ENCODE measurements around the gene PHGDH. TPM values are rescaled to one million over a fixed set of nuclear protein-coding genes. Genes with fewer than 3 reads are reported as not detected.

The PHGDH gene
- total RNA-seq, 2 experiments from 2014 or later: 138 to 143 TPM

- ChIA-PET CTCF (interaction anchor here (1.7 kb wide), 1 partner anchor 21 kb away, joined by 5 read pairs; no protein-coding TSS in a partner anchor), POLR2A (no interaction called here)
- intact Hi-C loops (cut with micrococcal nuclease): no loop called here
- Mint-ChIP-seq H3K36me3 (no peaks in the 10 kb centered on the region), H3K27me3 (no peaks in the 10 kb centered on the region), H3K4me3 (no peak overlapping the region), H3K9me3 (no peaks in the 10 kb centered on the region), H3K27ac (no peak overlapping the region), H3K4me1 (ENCODE audit: low read depth) (peaks cover 6% of the 10 kb centered on the region)
- DNase-seq: no peak
Measured at GRCh38 chr1:119787776-119788175, 76.0 kb downstream of the PHGDH start.

GRCh38 chr1:119790451-119791198, 78.9 kb downstream of the PHGDH start:
- Mint-ChIP-seq H3K9me3 (no peaks in the 10 kb centered on the region), H3K36me3 (no peaks in the 10 kb centered on the region), H3K4me3 (no peak overlapping the region), H3K27me3 (no peaks in the 10 kb centered on the region), H3K4me1 (ENCODE audit: low read depth) (peaks cover 6% of the 10 kb centered on the region), H3K27ac (no peak overlapping the region)
- DNase-seq: no peak
- CTCF ChIA-PET: no interaction called here
- intact Hi-C loops (cut with micrococcal nuclease): no loop called here
- POLR2A ChIA-PET: no interaction called here

GRCh38 chr1:119791377-119791776, 79.6 kb downstream of the PHGDH start:
- Mint-ChIP-seq H3K27me3 (no peaks in the 10 kb centered on the region), H3K27ac (no peak overlapping the region), H3K4me3 (no peak overlapping the region), H3K9me3 (no peaks in the 10 kb centered on the region), H3K36me3 (no peaks in the 10 kb centered on the region), H3K4me1 (ENCODE audit: low read depth) (peaks cover 1% of the 10 kb centered on the region)
- intact Hi-C loops (cut with micrococcal nuclease): no loop called here
- DNase-seq: no peak
- CTCF ChIA-PET: interaction anchor here (1.0 kb wide), 1 partner anchor 18 kb away, joined by 5 read pairs; no protein-coding TSS in a partner anchor
- POLR2A ChIA-PET: no interaction called here

Other genes with a start within 250 kb of the PHGDH start
- gene HSD3B1, start 204.7 kb upstream of the PHGDH start, total RNA-seq: not detected
- gene ZNF697, start 63.7 kb upstream of the PHGDH start, total RNA-seq: under 1 TPM; 0.62 to 0.68 TPM
- not detected for gene HMGCS2, start 57.0 kb downstream of the PHGDH start, total RNA-seq
- not detected for gene REG4, start 99.5 kb downstream of the PHGDH start, total RNA-seq
- not detected for gene ADAM30, start 184.6 kb downstream of the PHGDH start, total RNA-seq